Measurements from ENCODE around the gene C9orf78.

Gene C9orf78

GRCh38 chr9:129839324-129840023, 4.4 kb upstream of the C9orf78 start:
- no peak for DNase-seq

GRCh38 chr9:129838707-129839259, 3.7 kb upstream of the C9orf78 start:
- no peak for DNase-seq

- no peak for DNase-seq
These were observed 1.4 kb upstream of the C9orf78 start for GRCh38 chr9:129836311-129837007.

- no peak for DNase-seq
These were observed 767 bp upstream of the C9orf78 start for GRCh38 chr9:129835860-129836223.

GRCh38 chr9:129834489-129835127, 467 bp downstream of the C9orf78 start:
- no peak for DNase-seq

- DNase-seq = no peak
These were observed 2.1 kb downstream of the C9orf78 start for GRCh38 chr9:129832982-129833381.

- DNase-seq = no peak
These were observed 6.1 kb downstream of the C9orf78 start for GRCh38 chr9:129828969-129829368.

GRCh38 chr9:129828051-129828450, 7.0 kb downstream of the C9orf78 start:
- no peak for DNase-seq

GRCh38 chr9:129826759-129827158, 8.3 kb downstream of the C9orf78 start:
- no peak for DNase-seq

GRCh38 chr9:129826344-129826743, 8.7 kb downstream of the C9orf78 start:
- no peak for DNase-seq

GRCh38 chr9:129823935-129824601, 11.0 kb downstream of the C9orf78 start, which contains the start of gene TOR1A:
TSS of gene TOR1A (minus strand) at chr9:129824136. CDS start at chr9:129824085, 51 bp downstream.
- peak; percentile 86 for DNase-seq

- no peak for DNase-seq
These were observed 11.5 kb downstream of the C9orf78 start for GRCh38 chr9:129823542-129823934.

- DNase-seq = no peak
These were observed 12.1 kb downstream of the C9orf78 start for GRCh38 chr9:129822898-129823541.

- no peak for DNase-seq
These were observed 18.3 kb downstream of the C9orf78 start for GRCh38 chr9:129816501-129817435.

GRCh38 chr9:129815278-129815677, 19.8 kb downstream of the C9orf78 start:
- DNase-seq = no peak

- no peak for DNase-seq
These were observed 20.4 kb downstream of the C9orf78 start for GRCh38 chr9:129814432-129815223.

- no peak for DNase-seq
These were observed 21.4 kb downstream of the C9orf78 start for GRCh38 chr9:129813661-129814060.

- no peak for DNase-seq
These were observed 22.7 kb downstream of the C9orf78 start for GRCh38 chr9:129812385-129812784.

GRCh38 chr9:129811967-129812363, 23.1 kb downstream of the C9orf78 start:
- DNase-seq = no peak

GRCh38 chr9:129810788-129811187, 24.3 kb downstream of the C9orf78 start:
- no peak for DNase-seq

GRCh38 chr9:129810116-129810515, 25.0 kb downstream of the C9orf78 start:
- DNase-seq = no peak
